ENCODE measurements around the gene TBC1D3E.
"Not testable (repeated sequence)": the region's sequence is repeated elsewhere in the genome, so short reads cannot be mapped to it uniquely, and the experiment has no call there.

- not testable (repeated sequence) for TF ChIP-seq CTCF (conservative IDR thresholded peaks at IDR 0.05); ZFX (IDR thresholded peaks at IDR 0.05)
These were observed 33.6 kb upstream of the TBC1D3E start for GRCh38 chr17:38094059-38094694.
